ENCODE results near the gene RBM39. TPM values are rescaled to one million over a fixed set of nuclear protein-coding genes. Genes with fewer than 3 reads are reported as not detected.

Gene RBM39
- total and polyA plus RNA-seq, 2 of the 13 experiments (the other 11 are each of a cell fraction or from before 2014, with no cell fraction given) = 788 to 920 TPM

DNA sequence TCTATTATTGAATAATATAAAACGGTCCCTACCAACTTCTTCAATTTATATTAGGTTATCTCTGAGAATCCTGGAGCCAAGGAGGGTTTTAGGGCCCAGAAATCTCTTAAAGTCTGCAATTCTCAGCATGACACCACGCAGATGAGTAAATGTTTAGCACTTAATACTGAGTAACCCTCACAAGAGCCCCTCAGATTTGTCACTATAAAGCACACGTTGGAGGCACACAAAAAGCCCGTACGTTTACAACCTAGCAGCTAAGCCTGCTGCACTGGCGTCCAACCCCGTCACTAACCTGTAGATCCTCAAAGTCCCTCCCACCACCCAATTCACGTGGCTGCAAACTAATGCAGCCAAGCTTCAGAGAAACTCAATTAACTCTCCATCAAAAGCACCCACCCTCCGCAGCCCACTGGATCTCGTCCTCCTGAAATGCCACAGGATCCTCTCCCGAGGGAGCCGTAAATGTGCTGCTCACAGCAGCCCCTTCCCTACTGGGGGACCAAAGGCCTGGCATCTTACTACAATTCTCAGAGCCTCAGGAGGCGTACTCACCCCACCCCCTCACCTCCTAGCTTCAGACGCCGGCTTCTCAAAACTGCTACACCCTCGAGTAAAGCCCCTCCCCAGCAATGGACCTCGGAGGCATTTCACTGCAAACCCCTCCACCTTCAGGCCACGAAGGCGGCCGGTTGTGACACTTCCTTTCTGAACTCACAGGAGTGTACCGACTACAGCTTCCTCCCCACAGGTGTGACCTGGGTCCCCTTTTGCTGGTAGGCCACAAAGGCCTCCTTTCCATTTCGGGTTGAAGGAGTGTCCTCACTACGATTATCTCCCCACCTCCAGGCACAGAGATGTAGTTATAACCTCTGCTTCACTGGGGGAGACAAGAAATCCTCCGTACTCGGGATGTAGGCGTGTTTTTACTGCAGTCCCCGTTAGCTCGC is 78.3 kb downstream of the RBM39 start (continued):
- TF ChIP-seq, protein P1, sequence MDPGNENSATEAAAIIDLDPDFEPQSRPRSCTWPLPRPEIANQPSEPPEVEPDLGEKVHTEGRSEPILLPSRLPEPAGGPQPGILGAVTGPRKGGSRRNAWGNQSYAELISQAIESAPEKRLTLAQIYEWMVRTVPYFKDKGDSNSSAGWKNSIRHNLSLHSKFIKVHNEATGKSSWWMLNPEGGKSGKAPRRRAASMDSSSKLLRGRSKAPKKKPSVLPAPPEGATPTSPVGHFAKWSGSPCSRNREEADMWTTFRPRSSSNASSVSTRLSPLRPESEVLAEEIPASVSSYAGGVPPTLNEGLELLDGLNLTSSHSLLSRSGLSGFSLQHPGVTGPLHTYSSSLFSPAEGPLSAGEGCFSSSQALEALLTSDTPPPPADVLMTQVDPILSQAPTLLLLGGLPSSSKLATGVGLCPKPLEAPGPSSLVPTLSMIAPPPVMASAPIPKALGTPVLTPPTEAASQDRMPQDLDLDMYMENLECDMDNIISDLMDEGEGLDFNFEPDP (CRISPR knock-in tag; conservative IDR thresholded peaks at IDR 0.05) = no peak
- TF ChIP-seq ARID4A (CRISPR knock-in tag; IDR thresholded peaks at IDR 0.05; ENCODE audit: borderline replicate concordance) = no peak
- TF ChIP-seq, protein P2, sequence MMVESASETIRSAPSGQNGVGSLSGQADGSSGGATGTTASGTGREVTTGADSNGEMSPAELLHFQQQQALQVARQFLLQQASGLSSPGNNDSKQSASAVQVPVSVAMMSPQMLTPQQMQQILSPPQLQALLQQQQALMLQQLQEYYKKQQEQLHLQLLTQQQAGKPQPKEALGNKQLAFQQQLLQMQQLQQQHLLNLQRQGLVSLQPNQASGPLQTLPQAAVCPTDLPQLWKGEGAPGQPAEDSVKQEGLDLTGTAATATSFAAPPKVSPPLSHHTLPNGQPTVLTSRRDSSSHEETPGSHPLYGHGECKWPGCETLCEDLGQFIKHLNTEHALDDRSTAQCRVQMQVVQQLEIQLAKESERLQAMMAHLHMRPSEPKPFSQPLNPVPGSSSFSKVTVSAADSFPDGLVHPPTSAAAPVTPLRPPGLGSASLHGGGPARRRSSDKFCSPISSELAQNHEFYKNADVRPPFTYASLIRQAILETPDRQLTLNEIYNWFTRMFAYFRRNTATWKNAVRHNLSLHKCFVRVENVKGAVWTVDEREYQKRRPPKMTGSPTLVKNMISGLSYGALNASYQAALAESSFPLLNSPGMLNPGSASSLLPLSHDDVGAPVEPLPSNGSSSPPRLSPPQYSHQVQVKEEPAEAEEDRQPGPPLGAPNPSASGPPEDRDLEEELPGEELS (CRISPR knock-in tag; IDR thresholded peaks at IDR 0.05) = no peak
- TF ChIP-seq ZNF674 (CRISPR knock-in tag; IDR thresholded peaks at IDR 0.05; ENCODE audit: low read depth) = no peak
- TF ChIP-seq ZC3H4 (CRISPR knock-in tag; IDR thresholded peaks at IDR 0.05; ENCODE audit: borderline replicate concordance) = peak; percentile 94
- TF ChIP-seq ZNF83 (CRISPR knock-in tag; IDR thresholded peaks at IDR 0.05; ENCODE audit: borderline replicate concordance) = no peak
- no peak for TF ChIP-seq SRSF1 (optimal IDR thresholded peaks at IDR 0.05; ENCODE audit: low read depth, low read length)
- TF ChIP-seq THAP7 (CRISPR knock-in tag; IDR thresholded peaks at IDR 0.05) = 0 out of 2 replicates have a peak, but pooled peaks have one; percentile 47
- TF ChIP-seq NAIF1 (CRISPR knock-in tag; IDR thresholded peaks at IDR 0.05; ENCODE audit: borderline replicate concordance) = 0 out of 2 replicates have a peak, but pooled peaks have one; percentile 9
- TF ChIP-seq FOXM1 (CRISPR knock-in tag; IDR thresholded peaks at IDR 0.05) = no peak
- 0 out of 2 replicates have a peak, but pooled peaks have one; percentile 63 for TF ChIP-seq SMAD3 (CRISPR knock-in tag; IDR thresholded peaks at IDR 0.05)
- TF ChIP-seq MYC (CRISPR knock-in tag; IDR thresholded peaks at IDR 0.05; ENCODE audit: borderline replicate concordance) = no peak
- TF ChIP-seq, protein P3, sequence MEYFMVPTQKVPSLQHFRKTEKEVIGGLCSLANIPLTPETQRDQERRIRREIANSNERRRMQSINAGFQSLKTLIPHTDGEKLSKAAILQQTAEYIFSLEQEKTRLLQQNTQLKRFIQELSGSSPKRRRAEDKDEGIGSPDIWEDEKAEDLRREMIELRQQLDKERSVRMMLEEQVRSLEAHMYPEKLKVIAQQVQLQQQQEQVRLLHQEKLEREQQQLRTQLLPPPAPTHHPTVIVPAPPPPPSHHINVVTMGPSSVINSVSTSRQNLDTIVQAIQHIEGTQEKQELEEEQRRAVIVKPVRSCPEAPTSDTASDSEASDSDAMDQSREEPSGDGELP (IDR thresholded peaks at IDR 0.05; ENCODE audit: borderline replicate concordance, low read depth) = no peak
- 0 out of 2 replicates have a peak, but pooled peaks have one; percentile 7 for TF ChIP-seq ZBTB7B (CRISPR knock-in tag; IDR thresholded peaks at IDR 0.05)
- TF ChIP-seq MIER3 (CRISPR knock-in tag; IDR thresholded peaks at IDR 0.05; ENCODE audit: borderline replicate concordance) = 0 out of 2 replicates have a peak, but pooled peaks have one; percentile 17
- TF ChIP-seq SKI (IDR thresholded peaks at IDR 0.05; ENCODE audit: partially characterized antibody) = no peak
